GM18498 (cell line): ENCODE measurements around the gene MR1.

ENCODE experiments used
- ATAC-seq: cut with Tn5 transposase; IDR thresholded peaks from one replicate; pipeline ENCODE4 v1.9.1; 2021; ENCODE audit warnings: mild to moderate bottlenecking, moderate library complexity; ENCODE audit not compliant: unreplicated experiment

MR1 gene

DNA sequence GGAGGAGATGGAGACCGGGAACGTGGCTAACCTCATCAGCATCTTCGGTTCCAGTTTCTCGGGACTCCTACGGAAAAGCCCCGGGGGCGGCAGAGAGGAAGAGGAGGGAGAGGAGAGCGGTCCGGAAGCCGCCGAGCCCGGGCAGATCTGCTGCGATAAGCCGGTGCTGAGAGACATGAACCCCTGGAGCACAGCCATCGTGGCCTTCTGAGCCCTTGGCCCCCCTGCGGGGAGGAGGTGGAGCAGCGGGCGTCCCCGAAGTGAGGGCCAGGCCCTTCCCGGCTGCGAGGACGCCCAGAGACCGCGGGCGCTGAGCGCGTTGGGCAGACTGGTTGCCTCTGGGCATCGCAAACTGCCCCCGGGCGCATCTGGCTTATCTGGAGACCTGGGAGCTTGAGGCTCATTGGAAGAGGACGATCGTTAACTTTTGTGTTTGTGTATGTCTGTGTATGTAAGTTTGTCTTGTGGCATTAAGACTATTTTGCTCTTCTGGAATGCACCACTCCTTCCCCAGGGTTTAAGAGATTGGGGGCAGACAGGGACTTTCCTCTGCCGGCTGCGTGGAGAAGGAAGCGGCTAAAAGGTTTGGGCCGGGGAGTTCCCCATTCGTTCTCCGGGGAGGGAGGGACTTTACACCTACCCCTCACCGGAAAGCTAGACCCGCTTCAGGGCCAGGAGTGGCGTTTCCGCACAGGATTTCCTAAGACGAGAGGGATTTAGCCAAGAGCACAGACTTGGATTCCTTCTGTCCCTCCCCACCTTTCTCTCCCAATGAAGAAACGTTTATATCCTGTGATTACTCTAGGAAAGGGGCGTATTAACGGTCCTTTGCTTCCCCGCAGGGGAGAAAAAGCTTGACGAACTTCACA lies 56.1 kb downstream of the MR1 start:
- peak; percentile 24 for ATAC-seq

DNA sequence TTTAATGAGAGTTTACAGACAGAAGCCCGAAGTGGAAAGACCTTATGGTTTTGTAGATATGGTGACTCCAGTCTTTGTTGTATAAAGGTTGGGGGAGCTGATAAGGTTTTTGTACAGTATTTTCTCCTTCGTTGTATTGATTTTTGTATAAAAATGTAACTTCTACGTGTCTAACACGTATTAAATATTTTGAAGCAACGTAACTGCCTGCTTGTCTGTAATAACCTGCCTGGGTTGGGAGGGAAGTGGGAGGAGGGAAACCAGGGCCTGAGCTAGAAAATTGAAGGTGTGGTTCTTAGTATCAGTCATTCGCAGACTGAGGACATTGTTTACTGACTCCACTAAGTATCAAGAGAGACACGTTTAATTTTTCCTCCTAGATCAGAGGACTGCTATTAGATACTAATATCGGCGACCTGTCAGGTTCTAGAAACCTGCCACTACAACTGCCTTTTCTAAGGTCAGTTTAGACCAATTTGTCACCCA lies 56.9 kb downstream of the MR1 start:
- ATAC-seq, result no peak

DNA sequence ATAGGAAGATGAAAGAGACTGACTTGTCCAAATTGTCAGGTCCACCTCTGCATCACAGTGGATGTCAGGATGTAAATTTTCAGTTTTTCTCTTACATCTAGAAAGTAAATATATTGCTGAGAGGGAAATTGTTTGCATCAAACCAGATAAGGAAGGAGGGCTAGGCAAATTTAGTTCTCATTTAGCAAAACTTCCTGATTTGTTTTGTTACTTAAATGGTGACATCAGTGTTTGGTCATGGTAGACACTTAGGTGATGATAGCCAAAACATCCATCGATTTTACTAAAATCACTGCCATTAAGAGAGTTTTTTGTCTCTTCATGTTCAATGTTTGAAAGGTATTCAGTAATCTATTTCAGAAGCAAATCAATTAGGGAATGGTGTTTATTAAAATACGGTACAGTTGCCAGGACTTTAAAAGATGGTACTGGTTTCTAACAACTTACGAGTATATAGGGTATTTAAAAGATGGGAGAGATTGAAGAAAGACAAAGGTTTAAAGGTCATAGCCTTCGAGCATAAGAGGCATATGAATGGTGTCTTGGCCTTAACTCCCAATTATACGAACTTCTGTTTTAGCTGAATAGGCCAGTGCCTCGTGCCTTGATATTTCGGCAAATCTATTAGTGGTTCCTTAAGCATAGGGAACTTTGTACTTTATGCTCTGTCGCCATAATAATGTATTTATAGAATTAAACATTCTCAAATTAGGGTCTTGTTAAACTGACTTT lies 57.7 kb downstream of the MR1 start:
- ATAC-seq, result no peak

DNA sequence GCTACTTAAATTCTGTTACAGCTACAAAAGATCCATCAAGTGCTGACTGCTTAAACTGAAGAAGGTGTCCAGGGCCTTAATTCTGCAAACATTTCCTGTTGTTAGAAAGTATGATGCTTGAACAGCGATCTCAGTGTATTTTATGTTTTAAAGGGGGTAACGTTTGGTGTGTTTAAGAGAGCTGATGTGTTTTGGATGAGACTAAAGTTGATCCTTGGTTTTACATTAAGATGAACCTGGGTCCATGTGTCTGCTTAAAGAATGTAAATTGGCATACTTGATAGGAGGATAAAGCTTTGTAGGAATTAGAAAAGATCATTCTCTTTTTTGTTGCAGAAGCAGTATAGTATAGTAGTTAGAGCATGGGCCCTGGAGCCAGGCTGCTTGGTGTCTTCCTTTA lies 58.3 kb downstream of the MR1 start:
- no peak for ATAC-seq

DNA sequence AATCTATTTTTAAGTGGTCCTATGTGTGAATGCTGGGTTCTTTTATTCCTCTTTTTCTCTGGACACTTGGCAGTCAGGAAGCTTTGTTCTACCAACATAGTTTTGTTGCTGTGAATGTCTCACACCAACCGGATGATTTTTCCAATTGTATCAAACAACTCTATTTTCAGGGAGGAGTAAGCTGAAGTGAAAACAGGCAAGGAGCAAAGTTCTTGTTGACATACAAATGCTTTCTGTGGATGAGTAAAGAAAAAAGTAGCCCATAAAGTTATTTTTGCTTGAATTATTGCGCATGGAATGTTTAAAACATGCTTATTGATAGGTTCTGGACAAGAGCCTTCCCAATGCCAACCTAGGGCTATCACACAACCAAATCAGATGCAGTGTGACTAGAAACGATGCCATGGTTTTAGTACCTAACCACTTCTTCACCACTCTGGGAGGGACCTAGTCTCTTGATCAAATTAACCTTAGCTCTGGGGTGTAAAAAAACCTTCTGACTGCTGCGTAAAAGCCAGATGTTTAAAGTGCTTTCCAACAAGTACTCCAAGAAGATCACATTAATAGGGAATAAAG lies 59.2 kb downstream of the MR1 start:
- ATAC-seq, result no peak

DNA sequence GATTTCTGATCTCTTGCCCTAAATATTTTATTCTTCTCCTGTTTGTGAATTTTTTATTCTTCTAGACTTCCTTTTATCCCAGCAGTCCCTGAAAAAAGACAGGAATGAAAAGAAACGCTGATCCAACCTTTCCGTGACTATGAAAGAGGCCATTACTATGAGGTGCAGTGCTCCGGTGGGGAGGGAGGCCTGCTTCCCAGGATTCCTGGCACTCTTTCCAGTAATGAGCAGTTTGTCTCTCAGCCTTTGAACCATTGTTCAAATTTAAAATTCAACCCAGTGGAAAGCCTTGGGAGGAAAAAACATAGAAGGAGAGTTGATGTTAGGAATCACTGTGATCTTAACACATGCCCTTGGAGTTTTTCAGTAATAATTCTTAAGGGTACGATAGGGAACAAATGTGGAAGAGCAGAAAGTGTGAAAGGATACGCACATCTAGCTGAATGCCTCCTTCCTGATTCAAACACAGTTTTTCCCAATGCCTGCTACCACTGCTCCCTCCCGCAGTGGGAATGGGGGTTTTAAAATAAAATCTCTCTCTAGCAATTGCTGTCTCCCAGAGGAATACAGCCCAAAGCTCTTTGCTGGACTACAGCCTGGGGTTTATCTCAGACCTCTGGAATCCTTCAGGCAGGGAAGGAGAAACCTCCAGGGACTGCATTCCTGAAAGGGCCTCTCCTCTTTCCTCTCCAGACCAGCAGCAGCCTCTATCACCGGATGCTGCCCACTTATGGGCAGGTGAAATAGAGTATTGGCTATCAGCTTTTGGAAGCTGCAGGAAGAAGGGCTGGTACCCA lies 60.8 kb downstream of the MR1 start:
- ATAC-seq, result no peak

DNA sequence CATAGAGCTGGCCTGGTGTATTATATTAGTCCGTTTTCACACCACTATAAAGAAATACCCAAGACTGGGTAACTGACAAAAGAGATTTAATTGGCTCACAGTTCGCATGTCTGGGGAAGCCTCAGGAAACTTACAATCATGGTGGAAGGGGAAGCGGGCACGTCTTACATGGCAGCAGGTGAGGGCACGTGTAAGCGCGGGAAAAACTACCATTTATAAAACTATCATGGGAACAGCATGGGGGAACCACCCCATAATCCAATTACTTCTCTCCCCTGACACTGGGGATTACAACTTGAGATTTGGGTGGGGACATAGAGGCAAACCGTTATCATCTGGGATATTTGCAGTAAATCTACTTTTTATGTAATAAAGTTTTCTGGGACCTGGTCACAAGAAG lies 61.5 kb downstream of the MR1 start:
- ATAC-seq, result no peak

DNA sequence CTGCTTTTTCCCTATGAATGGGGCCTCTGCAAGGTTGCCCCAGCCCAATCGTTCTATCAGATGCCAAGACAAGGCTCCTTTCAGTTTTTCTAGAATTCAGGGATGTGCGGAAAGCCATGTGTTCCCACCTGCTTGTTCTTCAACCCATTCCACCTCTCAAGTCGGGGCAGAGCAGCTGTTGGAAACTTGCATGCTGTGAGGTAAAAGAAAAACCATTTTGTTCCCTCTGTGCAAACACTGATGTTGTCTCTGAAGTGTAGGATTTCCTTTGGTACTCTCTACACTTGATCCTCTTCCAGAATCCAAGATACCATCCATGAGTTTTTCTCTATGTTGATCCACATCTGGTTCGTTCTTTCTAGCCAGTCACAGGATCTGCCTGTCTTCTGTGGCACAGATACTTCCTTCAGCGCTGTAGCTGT lies 62.0 kb downstream of the MR1 start:
- no peak for ATAC-seq

DNA sequence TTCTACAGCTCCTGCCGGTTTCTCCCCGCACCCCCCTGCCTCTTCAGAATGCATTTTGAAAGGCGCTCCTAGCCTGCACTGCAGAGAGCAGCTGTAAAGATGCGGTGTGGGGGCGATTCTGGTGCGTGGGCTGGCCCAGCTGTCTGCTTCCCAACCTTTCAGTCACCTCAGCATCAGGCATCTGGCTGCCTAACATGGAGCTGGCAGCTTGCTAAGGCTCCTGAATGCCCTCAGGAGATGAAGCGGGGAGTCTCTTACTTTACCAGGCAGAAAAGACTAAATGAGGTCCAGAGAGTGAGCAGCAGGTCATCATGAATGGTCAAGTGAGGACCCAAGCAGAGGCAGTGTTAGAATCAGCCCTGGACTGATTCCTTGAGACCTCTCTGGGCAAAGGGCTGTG lies 63.5 kb downstream of the MR1 start:
- ATAC-seq, result no peak

DNA sequence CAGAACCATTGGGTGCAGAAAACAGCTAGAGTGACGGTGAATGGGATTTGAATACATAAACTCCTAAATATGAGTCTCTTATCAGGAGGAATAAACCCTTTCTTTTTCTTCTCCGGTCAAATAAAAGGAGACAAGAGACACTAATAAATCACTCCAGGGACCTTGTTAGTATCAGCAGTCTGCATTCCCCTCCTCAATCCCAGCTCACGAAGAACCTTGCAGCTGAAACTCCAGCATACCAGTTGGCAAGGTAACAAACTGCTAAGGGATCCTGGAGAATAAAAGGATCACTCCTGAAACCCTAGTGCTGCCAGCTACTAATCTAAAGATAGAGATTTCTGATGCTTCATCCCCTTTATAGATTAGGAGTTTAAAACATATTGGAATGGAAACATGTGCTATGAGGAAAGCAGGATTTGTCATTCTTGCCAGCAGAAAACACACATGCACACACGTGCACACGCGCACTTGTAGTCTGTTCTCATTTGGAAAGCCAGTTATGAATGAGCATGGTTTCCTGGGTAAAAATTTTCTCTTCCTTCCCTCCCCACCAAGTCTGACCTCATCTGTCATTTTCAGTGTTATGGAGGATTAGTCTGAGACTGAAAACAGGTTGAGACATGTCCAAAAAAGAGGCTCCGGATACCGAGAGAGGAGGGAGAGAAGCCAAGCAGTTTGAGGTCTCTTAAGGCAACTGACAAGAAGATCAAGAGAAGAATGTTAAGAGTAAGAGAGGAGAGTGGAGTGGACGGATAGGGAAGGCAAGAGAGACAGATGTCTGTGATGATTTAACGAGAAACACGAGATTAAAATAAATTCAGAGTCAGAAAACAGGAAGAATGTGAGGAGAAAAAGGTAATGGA lies 65.6 kb downstream of the MR1 start:
- peak; percentile 66 for ATAC-seq

DNA sequence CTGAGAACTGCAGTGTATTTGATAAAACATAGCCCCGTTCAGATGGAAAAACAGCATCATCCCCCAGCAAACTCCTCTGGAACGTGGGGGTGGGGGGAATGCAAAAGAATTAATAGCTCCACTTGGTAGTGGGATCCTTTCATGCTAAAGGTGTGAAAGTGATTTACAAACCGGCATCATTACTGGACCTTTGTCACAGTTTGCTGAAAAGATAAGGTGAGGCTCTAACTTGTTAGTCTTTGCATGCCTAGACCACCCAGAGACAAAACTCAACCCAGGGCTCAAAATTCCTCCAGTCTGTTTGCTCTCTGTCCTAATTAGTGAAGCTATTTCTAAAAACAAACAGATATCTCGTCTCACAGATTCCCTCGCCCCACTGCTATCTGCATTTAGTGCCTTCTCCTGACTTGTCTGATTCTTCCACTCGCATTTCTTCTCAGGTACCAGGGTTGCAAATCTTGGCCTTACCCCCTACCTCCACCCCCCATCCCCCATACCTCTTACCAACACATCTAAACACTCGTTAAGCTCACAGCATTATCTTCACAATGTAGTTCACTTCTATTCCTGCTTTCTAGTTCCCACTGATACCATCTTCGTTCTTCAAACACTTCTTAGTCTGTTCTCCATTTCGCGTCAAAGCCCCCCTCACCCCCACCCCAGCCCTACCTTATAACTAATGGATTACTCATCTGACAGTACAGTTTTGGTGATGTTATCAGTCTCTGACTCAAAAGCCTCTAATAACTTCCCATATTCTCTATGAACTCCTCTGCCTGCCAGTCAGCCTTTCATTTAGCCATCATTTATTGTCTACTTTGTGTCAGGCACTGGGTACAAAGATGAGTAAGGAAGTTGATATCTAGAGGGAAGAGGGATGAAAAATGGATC lies 66.5 kb downstream of the MR1 start:
- no peak for ATAC-seq

DNA sequence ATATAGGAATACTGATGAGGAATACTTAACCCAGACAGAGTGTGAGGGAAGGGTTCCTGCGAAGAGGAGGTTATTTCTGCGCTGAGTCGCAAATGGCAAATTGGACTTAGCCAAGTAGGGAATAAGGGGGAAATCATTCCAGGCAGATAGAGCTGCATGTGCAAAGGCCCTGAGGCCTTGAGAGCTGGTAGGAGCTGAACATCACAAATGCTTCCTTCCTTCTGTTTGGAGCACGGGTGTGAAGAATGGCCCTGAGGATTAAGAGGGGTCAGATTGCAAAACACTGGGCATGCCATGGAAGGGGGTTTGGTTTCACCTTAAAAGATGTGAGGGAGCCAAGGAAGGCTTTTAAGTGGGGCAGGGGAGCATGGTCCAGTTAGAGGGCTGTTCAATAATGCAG lies 67.2 kb downstream of the MR1 start:
- no peak for ATAC-seq

DNA sequence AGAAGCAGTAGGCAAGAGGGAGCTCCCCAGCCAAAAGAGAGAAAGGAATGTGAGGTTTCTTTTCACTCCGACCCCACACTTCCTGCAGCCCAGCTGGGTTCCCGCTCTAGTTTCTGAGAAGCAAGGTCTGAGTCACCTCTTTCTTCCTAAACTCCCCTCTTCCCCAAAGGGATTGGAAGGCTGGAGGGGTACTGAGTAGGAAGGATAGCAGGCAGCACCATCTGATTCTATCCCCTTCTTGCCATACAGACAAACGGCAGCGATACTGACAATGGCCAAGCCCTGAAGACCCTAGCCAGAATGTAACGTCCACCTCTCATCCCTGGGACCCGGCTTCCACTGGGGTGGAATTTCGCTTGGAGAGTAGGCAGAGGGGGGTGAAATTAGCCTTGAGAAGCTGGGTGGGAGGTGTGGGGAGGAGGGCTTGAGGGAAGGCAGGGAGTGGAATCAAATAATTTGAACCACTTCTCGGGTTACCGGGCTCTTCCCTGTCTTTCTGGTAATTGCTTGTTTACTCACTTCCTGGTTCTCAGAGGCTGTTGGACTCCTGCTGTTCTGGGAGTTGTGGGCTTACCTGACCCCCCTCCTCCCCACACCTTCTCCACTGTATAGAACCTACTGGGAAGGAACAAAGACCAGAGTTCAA lies 67.9 kb downstream of the MR1 start:
- no peak for ATAC-seq

DNA sequence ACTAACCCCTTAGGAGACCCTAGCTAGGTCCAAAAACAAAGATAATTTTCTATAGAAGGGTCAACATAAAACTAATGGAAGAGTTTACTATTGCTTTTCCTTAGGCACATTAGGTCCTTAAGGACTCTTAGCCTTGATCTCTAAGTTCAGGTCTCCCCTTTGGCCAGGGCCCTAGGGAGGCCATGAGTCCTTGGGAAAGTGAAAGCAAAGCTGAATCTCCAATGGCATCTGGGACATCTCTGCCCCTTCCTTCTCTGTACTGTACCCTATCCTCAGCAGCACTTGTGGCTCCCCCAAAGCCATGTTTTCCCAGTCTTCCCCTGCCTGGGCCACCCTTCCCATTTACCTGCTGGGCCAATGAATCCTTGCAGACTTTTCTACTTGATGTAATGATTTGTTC lies 69.1 kb downstream of the MR1 start:
- ATAC-seq, result no peak

DNA sequence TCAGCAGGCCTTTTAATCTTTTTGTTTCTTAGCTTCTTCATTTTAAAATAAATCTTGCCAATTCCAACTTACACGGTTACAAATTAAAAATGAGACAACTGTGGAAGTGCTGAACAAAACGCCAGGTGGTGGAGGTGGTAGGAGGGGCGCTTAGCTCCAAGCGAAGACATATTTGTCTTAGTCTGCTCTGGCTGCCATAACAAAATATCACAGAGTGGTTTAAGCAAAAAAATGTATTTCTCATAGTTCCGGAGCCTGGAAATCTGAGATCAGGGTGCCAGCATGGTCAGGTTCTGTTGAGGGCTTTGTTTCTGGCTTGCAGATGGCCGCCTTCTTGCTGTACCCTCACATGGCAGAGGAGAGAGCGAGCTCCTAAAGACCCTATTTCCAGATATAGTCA lies 69.6 kb downstream of the MR1 start:
- no peak for ATAC-seq

DNA sequence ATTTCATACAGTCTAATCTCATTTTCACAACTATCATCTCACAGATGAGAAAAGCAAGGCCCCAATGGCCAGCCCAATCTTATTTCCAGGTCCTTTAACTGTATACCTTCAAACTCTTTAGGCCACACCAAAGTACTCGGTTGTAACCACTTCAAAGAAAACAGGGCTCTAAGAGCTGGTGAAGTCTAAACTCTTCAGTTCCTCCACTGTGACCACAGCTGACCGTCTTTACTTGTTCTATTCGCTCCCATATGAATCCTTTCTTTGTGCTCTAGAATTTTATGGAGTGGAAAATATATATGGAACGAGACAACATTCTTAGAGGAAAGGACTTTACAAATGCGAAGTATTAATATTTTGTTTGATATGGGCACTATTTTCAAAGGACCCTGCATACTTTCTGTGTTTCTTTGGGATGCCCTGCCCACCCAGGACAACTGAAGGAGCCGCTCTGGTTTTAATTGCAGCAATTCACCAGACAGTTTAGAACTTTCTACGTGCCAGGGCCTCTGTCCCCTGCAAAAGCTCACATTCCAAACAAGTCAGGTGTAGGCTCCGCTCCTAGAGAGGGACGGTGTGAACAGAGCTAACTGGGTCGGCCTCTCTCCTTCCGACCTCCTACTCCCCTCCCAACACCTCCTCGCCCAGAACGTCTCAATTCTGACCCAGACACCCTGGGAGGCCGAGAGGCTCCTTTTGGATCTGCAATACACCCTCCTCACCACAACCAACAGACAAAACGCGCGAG lies 70.4 kb downstream of the MR1 start:
- no peak for ATAC-seq

DNA sequence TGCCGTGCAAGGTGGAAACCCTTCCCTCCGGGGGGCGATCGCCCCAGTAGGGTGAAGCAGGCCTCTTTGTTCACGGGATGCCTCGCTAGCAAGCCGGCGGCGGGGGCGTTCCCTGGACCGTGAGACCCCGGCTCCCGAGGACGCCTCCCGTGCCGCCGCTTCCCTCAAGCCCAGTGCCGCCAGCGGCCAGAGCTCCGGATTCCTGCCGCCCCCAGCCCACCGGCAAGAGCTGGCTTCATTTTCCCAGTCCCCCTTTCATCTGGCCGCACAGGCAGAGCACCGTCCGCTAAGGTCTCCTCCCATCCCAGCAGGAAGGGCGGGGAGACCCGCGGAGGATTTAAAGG lies 71.0 kb downstream of the MR1 start:
- peak; percentile 26 for ATAC-seq
